ENCODE results near the gene TSPOAP1.

DNA sequence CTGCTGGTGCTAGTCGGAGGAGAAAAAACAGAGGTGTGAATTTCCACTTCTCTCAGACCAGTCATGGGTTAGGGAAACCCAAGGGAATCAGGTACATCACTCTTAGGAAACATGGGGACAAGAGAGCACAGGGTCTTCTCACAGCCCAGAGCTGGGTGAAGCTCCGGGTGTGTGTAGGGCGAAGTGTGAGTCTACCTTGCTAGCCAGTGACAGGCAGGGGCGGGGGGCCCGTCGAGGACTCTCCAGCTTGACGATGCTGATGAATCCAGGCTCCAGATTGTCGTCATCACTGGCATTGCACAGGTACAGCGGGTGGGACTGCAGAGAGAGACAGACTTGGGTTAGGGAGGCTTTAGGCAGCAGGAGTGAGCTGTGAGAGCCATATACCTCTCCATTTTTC, 42.1 kb upstream of the TSPOAP1 start:
- TF ChIP-seq POLR2A (IDR thresholded peaks at IDR 0.05) (no peak), POLR2AphosphoS5 (IDR thresholded peaks at IDR 0.05) (no peak), EP300 (IDR thresholded peaks at IDR 0.05) (no peak)
- TF ChIP-seq, protein P1, sequence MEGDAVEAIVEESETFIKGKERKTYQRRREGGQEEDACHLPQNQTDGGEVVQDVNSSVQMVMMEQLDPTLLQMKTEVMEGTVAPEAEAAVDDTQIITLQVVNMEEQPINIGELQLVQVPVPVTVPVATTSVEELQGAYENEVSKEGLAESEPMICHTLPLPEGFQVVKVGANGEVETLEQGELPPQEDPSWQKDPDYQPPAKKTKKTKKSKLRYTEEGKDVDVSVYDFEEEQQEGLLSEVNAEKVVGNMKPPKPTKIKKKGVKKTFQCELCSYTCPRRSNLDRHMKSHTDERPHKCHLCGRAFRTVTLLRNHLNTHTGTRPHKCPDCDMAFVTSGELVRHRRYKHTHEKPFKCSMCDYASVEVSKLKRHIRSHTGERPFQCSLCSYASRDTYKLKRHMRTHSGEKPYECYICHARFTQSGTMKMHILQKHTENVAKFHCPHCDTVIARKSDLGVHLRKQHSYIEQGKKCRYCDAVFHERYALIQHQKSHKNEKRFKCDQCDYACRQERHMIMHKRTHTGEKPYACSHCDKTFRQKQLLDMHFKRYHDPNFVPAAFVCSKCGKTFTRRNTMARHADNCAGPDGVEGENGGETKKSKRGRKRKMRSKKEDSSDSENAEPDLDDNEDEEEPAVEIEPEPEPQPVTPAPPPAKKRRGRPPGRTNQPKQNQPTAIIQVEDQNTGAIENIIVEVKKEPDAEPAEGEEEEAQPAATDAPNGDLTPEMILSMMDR (IDR thresholded peaks at IDR 0.05), result no peak
